NCI-H2171 treated with DMSO at 0.1 percent for 48 hours (cell line): ENCODE results near the gene MUC16.
"Not testable (repeated sequence)": the region's sequence is repeated elsewhere in the genome, so short reads cannot be mapped to it uniquely, and the experiment has no call there.

Experiments used
- DNase-seq: peaks from one replicate; lab custom pipeline; 2025; lab: John Stamatoyannopoulos, UW

The MUC16 gene

DNA sequence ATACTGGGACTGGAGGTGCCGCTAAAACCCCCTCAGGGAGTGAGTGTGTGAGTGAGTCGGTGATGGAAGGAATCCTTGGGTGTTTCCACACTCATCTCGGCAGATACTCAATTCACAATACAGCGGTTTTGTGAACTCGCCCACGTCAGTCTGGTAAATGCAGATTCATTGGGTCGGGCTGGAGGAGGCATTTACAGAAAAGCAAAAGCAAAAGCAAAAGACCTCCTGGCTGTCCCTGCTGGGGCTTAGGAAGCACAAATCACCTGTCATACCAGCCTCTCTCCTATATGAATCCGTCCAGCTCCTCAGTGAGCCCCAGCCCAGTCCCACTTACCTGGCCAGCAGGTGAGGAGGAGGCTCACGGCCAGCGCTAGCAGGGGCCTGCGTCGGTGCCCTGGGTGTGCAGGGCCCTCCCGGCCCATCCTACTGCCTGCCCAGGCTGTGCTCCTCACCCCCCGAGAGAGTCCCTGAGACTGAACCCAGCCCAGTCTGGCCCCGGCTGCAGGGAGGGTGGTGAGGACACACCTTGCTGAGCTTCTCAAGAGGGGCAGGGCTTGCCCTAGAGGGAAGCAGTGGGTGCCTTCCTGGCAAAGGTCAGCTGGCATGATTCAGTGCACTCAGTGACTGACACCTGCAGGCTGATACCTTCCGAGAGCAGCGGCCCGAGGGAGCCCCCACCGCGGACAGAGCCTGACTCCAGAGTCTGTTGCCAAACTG, at the start of gene MUC16:
TSS of gene MUC16 (minus strand) at position 475 of the 717 bp plus-strand sequence.
- no peak for DNase-seq

DNA sequence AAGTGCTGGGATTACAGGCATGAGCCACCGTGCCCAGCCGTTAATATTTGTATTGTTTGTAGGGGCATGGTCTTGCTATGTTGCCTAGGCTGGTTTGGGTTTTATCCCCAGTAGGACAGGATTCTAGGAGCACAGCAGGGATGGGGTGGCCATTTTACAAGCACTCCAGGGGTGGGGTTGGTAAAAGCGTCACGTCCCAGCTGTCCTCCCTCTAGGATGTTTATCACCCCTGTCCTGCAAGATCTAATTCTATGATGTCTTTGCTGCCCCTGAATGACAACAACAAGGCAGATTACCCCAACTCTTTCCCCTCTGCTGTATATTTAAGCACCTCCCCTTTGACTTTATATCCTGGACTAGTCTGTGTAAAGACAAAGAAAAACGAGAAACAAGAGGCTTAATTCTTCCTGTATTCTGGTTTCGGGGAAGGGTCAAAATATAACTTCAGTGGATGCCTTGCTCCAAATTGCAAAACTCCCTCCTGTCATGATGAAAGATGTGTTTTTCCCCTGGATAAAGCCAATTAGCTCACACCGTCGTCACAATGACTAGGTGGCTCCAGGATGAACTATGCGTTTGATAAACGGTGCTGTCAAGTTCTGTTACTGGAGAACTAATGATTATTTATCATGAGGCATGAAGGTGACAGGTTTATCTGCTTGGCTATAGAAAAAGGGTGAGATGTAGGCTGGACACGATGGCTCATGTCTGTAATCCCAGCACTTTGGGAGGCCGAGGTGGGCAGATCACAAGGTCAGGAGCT, 48.9 kb upstream of the MUC16 start:
- DNase-seq = no peak

DNA sequence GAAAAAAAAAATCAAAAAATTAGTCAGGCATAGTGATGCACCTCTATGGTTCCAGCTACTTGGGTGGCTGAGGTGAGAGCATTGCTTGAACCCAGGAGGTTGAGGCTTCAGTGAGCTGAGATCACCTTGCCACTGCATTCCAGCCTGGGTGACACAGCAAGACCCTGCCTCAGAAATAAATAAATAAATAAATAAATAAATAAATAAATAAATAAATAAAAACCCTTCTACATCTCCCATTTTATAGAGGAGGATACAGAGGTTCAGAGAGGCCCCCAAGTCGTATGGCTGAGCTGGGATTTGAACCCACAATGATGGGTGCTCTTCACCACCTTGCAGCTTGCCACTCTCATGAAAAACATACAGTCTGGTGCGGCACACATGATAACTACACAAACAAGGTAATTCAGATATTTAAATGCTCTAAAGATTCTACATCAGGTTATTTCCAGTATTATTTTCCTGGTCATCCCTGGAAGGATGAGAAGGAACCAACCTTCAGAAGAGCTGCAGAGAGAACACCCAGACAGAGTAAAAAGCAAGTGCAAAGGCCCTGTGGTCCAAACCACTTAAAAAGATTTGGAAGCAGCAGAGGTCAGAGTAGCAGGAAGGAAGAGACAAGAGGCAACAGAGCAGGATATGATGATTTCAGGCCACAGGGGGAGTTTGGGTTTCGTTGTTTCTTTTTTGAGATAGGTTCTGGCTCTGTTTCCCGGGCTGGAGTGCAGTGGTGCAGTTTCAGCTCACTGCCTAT, 47.5 kb upstream of the MUC16 start:
- DNase-seq = no peak

DNA sequence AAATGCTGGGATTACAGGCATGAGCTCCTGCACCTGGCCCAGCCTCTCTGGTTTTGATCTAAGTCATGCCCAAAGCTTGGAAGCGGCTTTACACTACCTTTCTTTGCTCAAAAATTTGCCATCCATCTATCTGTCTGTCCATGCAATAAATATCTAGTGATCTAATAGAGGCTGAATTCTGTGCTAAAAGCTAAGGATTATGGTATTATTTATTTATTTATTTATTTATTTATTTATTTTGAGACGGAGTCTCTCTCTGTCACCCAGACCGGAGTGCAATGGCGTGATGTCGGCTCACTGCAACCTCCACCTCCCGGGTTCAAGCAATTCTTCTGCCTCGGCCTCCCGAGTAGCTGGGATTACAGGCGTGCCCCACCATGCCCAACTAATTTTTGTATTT, 45.9 kb upstream of the MUC16 start:
- not testable (repeated sequence) for DNase-seq

DNA sequence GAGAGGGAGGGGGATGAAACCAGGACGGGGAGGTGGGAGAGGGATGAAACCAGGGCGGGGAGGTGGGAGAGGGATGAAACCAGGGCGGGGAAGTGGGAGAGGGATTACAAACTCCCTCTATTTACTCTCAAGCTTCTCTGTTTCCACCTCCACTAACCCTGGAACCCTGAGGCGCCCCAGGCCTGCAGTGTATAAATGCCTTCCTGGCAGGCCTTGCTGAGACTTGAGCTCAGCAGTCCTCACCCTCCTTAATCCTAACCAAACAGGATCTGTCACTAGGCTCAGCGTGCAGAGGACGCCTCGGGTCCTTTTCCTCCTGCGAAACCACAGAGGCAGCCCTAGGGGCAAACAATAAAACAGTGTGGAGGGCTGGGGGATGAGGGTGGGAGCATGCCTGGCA, 44.6 kb upstream of the MUC16 start:
- DNase-seq = no peak

DNA sequence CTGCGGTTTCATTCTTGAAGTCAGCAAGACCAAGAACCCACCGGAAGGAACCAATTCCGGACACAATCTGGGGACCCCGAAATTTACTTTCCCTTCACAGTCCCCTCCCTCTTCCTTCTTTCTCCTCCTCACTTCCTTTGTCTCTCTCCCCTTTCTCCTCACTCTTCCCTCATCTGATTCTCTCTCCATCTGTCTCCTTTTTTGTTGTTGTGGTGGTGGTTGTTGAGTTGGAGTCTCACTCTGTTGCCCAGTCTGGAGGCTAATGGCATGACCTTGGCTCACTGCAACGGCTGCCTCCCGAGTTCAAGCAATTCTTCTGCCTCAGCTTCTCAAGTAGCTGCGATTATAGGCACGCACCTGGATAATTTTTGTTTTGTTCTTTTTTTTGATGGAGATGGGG, 44.0 kb upstream of the MUC16 start:
- no peak for DNase-seq

DNA sequence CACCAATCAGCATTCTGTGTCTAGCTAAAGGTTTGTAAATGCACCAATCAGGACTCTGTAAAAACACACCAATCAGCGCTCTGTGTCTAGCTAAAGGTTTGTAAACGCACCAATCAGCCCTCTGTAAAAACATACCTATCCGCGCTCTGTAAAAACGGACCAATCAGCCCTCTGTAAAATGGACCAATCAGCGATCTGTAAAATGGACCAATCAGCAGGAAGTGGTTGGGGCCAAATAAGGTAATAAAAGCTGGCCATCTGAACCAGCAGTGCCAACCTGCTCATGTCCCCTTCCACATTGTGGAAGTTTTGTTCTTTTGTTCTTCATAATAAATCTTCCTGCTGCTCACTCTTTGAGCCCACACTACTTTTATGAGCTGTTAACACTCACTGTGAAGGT, 43.5 kb upstream of the MUC16 start:
- DNase-seq = not testable (repeated sequence)

DNA sequence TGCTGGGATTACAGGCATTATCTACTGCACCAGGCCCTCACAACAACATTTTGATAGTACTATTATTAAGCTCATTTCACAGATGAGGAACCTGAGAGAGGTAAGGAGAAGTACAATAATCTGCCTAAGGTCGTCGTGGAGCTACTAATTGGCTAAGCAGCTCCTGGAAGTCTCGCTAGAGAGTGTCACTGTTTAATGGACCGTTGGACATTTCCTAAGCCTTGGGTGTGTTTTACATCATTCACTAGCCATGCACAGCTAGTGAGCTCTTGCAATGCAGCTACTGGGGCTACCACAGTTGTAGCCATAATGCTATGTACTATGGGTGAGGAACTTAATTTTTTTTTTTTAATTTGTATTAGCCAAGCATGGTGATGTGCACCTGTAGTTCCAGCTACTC, 42.7 kb upstream of the MUC16 start:
- no peak for DNase-seq

DNA sequence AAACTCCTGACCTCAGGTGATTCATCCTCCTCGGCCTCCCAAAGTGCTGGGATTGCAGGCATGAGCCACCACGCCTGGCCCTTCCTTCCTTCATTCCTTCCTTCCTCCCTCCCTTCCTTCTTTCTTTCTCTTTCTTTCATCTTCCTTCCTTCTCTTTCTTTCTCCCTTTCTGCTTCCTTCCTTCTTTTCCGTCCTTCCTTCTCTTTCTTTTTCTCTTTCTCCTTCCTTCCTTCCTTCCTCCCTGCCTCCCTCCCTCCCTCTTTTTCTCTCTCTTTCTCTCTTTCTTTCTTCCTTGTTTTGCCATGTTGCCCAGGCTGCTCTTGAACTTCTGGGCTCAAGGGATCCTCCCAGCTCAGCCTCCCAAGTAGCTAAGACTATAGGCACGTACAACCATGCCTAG, 36.5 kb upstream of the MUC16 start:
- DNase-seq = no peak

DNA sequence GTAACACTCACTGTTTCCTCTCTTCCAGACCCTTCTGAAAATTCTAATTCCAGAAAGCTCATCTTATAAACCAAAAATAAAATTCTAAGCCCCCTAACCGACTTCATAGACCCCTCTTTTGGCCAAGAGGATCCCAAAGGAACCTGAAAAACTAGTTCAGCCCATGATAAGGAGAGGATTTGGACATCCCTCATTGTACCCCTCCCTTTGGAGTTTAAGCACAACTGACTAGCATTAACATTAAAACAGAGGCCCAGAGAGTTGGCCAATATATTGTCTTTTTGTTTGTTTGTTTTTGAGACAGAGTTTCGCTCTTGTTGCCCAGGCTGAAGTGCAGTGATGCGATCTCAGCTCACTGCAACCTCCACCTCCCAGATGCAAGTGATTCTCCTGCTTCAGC, 34.2 kb upstream of the MUC16 start:
- no peak for DNase-seq

DNA sequence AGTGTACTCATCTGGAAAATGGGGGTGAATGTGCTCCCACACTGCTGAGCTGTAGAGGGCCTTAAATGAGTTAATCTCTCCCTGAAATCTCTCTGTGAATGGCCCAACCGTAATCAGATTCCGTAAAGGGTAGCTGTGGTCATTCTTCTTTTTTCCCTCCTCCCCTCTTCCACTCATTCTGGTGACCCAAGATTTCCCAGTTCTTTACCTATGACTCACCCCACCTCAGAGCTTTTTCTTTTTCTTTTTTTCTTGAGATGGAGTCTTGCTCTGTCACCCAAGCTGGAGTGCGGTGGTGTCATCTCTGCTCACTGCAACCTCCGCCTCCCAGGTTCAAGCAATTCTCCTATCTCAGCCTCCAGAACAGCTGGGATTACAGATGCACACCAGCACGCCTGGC, 33.3 kb upstream of the MUC16 start:
- no peak for DNase-seq

DNA sequence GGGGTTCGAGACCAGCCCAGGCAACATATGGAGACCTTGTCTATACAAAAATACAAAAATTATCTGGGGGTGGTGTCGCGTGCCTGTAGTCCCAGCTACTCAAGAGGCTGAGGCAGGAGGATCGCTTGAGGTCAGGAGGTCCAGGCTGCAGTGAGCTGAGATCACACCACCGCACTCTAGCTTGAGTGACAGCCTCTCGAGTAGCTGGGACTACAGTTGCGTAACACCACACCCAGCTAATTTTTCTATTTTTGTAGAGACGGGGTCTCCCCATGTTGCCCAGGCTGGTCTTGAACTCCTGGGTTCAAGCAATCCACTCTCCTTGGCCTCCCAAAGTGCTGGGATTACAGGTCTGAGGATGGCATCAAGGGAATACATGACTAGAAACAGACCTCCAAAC, 30.8 kb upstream of the MUC16 start:
- DNase-seq = no peak

DNA sequence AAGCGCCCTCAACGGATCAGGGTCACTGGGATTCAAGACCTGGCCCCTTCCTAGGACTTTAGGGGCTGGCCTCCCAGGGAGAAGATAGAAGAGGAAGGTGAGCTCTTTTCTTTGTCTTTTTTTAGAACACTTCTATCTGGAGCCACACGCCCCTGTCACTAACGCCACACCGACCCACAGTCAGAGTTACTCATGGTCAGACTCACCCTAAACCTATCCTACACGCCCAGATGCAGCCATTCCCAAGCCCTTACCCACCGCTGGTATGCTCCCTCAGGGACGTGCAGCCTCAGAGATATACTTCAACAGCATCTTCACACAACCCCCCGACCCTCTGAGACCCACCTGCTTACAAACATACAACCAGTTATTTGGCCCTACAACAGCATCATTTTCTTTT, 29.9 kb upstream of the MUC16 start:
- DNase-seq = no peak

DNA sequence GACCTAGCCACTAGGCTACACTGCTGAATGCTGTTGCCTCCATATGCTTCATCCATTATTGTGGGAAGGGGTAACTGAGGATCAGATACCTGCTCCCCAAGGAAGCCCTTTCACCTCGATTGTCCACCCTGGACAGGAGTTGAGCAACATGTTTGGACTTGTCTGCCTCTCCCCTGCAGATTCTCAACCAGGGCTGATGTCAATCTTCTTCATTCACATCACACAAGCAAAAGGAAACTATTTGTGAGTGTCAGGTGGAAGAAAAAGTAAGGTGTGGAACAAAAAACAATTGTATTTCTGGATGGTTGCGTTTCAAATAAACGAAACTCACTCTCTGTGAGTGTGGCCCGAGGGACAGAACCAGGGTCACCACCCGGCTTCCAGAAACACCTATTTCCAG, 29.5 kb upstream of the MUC16 start:
- no peak for DNase-seq

DNA sequence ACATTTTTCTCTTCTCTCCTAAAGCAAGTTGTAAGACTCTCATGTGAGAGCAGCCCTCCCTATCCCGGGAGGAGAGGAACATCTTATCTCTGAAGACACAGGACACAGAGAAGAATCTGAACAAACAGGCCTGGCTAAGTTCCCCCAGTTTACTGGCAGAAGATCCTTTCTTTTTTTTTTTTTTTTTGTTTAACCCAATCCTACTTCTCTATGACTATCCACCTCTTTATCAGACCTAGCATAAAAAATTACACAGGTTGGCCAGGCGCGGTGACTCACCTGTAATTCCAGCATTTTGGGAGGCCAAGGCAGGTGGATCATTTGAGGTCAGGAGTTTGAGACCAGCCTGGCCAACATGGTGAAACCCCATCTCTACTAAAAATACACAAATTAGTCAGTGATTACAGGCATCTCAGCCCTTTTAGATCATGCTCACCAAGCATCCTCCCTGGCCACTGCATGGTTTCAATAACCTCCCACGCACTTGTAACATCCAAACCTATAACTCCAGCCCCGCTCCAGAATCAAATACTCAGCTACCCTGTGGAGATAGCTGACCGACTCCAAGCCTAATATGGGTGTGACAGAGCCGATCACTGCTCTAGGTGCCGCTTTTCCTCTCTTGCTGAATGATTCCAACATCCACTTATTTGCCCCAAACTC, 27.3 kb upstream of the MUC16 start:
- no peak for DNase-seq

DNA sequence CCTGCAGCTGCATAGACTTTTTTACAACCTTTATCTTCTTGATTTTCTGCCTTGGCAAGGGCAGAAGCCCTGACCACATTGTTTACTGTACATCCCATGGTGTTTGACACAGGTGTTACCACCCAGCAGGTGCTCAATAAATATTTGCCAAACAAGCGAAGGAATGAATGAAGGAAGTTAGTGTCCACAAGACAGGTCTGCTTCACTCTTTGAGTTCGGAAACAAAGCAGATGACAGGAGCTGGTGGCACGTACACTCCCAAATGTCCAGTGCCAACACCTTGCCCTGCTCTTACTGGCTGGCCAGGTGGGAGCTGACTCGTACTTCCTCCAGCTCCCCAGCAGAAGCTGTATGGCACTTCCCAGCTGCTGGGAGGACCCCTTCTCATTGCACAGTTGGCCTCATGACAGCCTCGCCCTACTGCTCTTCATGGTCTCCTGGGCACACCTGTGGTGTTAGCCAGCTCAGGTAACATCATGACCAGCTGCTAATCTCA, 22.0 kb upstream of the MUC16 start:
- peak; percentile 54 for DNase-seq

DNA sequence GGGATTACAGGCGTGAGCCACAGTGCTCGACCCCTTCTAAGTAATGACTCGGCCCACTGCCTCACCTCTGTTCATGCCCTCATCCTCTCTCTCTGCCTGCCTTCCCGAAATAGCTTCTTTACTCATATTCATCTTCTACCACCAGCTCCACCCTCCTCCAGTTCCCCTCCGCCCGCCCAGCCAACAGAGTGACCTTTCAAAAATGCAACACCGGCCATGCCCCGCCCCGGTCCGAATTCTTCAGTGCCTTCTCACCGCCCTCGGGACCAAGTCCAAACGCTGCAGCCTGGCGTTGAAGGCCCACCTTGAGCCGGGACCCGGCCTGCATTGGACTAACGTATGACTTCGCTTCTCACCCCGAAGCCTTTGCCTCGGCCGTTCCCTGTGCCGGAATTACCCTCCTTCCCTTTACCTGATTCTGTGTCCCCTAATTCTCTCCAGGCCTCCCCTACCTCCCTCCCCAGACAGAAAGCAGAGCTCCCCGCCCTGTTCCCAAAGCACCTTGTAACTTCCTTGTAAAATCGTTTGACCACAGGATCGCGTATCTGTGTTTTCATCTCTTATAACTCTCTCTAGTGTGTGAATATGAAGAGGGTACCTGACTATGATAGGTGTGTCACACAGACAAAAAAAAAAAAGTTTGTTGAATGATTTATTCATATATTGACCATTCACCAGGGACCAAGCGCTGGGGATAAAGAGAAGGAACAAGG, 8.1 kb upstream of the MUC16 start:
- DNase-seq = no peak

DNA sequence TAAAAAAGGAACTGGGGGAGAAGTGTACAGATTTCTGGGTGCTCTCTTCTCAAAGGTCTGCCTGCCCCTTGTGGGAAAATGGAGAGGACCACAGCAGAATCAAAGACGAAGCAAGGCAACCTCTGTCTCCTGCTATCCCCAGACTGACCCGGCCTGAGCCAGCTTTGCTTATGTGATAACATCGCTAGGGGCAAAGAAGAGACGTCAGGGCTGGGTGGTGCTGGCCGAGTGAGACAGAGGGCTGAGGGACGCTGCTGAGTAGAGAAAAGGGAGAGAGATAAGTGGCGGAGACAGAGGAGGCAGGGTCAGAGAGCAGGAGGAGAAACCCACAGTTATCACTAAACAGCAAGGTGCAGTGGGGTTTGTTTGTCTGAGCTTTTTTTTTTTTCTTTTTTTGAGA, 4.6 kb upstream of the MUC16 start:
- no peak for DNase-seq

DNA sequence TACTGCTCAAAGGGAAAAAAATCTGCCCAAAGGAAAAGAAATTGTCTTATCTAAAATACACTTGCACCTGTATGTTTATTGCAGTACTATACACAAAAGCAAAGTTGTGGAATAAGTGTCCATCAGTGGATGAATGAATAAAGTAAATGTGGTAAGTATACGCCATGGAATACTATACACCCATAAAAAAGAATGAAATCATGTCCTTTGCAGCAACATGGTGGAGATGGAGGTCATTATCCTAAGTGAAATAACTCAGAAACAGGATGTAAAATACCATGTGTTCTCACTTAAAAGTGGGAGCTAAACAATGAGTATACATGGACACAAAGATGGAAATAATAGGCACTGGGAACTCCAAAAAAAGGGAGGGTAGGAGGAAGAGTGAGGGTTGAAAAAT, 3.8 kb upstream of the MUC16 start:
- DNase-seq = no peak

DNA sequence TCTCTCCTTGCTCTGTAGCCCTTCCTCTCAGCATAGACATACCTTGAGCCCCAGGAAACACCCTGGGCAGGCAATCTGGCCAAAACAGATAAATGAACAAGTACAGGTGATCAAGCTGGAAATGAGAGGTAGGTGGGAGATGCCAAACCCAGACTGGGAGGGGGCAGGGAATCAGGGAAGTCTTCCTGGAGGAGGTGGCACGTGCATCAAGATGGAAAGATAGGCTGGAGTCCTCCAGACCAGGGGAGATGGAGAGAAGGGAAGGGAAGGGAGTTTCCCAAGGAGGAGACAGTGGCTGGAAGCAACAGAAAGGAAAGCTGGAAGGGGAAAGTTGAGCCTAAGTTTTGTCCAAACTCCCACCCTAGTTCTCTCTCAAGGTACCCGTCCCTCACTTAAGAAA, 1.7 kb upstream of the MUC16 start:
- no peak for DNase-seq

DNA sequence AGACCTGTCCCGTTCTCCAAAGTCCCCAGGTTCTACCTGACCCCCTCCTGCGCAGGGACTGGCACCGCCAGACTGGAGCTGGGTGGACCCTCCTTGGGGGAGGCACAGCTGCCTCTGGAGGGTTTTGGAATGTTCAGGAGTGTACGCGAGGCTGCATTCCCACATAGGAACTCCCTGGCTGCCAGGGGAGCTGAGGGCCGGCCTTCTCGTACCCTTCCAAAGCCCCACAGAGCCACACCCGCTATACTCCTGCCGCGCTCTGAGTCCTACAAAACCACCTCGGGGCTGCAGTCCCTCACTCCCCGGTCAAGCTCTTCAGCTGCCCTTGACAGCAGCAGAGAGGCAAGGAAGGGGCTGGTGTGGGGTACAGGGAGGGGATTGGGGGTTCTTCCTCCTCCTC, 484 bp upstream of the MUC16 start:
- no peak for DNase-seq

DNA sequence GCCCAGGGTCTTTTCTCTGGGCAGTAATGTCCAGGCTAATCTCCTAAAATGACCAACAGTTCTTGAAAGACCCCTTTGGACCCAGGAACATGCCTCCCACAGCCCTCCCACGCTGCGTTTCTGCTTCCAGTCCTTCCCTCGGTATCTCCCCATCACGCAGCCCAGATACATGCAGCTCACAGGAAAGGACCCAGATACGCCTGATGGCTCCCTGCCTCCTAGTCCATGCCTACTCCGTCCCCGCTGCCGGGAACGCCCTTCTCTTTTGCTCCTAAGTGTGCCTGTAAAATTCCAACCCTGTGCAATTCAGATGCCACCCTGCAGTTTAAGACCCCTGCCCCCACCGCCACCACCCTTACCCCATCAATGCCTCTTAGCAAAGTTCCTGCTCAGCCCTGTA, 778 bp downstream of the MUC16 start:
- DNase-seq = no peak
